ENCODE measurements around the gene TMEM135. TPM values are rescaled to one million over a fixed set of nuclear protein-coding genes. Genes with fewer than 3 reads are reported as not detected.
A peak's percentile ranks its signal among the peaks of the same experiment; 100 is the strongest.
"Not testable (repeated sequence)": the region's sequence is repeated elsewhere in the genome, so short reads cannot be mapped to it uniquely, and the experiment has no call there.

The TMEM135 gene
- total and polyA plus RNA-seq, 12 donors = 3.4 to 28.6 (median 16.9) TPM

DNA sequence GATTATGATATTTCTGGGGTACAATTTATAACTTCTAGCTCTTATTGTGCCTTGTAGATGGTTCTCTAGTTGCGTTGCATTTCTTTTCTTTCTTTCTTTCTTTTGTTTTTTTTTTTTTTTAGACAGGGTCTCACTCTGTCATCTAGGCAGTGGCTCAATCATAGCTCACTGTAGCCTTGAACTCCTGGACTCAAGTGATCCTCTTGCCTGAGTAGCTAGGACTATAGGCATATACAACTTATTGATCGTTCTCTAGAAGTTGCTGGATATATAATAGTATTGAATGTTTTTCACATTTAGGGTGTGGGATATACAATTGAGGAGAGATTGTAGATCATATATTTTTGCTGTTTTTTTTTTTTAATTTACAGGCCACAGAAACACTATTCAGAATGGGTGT is 119.2 kb downstream of the TMEM135 start:
- ATAC-seq = no peak
- Histone ChIP-seq H3K4me3 (no peak overlapping the region), H3K9me3 (no peaks in the 10 kb centered on the region), H3K36me3 (no peaks in the 10 kb centered on the region), H3K27ac (no peak overlapping the region), H3K4me1 (peaks cover 0 to 18% (median 0%) of the 10 kb centered on the region in 9 donors), H3K27me3 (no peaks in the 10 kb centered on the region)
- intact Hi-C loops (cut with DNase I) = no loop called here
- DNase-seq = no peak
- 98 to 99% methylated on average over 2 of the region's 2 CpGs for WGBS, 2 donors
- TF ChIP-seq, protein P1, sequence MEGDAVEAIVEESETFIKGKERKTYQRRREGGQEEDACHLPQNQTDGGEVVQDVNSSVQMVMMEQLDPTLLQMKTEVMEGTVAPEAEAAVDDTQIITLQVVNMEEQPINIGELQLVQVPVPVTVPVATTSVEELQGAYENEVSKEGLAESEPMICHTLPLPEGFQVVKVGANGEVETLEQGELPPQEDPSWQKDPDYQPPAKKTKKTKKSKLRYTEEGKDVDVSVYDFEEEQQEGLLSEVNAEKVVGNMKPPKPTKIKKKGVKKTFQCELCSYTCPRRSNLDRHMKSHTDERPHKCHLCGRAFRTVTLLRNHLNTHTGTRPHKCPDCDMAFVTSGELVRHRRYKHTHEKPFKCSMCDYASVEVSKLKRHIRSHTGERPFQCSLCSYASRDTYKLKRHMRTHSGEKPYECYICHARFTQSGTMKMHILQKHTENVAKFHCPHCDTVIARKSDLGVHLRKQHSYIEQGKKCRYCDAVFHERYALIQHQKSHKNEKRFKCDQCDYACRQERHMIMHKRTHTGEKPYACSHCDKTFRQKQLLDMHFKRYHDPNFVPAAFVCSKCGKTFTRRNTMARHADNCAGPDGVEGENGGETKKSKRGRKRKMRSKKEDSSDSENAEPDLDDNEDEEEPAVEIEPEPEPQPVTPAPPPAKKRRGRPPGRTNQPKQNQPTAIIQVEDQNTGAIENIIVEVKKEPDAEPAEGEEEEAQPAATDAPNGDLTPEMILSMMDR (IDR thresholded peaks at IDR 0.05) = no peak

DNA sequence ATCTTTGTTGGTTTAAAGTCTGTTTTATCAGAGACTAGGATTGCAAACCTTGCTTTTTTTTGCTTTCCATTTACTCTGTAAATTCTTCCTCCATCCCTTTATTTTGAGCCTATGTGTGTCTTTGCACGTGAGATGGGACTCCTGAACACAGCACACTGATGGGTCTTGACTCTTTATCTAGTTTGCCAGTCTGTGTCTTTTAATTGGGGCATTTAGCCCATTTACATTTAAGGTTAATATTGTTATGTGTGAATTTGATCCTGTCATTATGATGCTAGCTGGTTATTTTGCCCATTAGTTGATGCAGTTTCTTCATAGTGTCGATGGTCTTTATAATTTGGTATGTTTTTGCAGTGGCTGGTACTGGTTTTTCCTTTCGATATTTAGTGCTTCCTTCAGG is 131.3 kb downstream of the TMEM135 start:
- H3K4me3 ChIP-seq; ATAC-seq; H3K36me3 ChIP-seq; H3K27ac ChIP-seq; intact Hi-C loops (cut with DNase I); DNase-seq; H3K27me3 ChIP-seq: not testable (repeated sequence)
- H3K9me3 ChIP-seq = peaks cover 0 to 39% (median 15%) of the 10 kb centered on the region in 11 donors
- peaks cover 0 to 14% (median 10%) of the 10 kb centered on the region in 9 donors for H3K4me1 ChIP-seq
- WGBS, 2 donors = 95 to 97% methylated on average over 3 of the region's 3 CpGs

DNA sequence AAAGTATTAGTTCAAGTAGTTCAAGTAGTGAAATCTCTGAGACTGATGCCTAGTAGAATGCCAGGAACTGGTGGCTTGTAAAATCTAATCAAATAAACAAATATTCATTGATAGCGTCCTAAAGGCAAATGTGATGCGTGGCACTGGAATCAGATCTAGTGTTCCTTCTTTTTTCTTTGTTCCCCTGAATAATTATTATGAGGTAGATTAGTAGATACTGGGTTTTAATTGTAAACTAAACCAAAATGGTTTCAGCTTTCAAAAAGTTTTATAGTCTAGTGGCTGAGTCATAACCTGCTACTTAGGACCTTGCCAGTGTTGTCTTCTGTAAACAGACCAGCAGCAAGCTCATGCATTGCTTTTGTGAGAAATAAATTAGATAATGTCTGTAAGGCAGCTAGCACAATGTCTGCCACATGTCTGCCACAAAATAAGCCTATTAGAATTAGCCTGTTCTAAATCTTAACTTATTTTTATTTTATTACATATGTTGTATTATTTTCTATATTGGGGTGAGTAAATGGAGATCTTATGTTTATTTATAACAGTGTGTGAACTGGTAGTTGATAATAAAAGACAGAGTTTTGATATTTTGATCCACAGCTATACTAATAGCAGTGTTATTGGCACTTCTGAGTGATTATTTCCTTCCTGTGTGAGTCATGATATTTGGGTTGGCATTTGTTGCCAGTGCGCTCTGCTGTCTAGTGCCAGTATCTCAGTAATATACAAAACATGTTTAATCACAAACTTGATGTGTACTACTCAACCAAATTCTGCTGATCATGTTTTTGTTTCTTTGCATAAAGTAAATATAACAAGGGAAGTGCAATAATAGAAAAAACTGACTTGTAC is 135.7 kb downstream of the TMEM135 start:
- 89 to 92% methylated on average over 3 of the region's 3 CpGs for WGBS, 2 donors
- Histone ChIP-seq H3K27me3 (no peaks in the 10 kb centered on the region), H3K36me3 (peaks cover 0 to 8% (median 0%) of the 10 kb centered on the region in 9 donors), H3K9me3 (peaks cover 0 to 18% (median 11%) of the 10 kb centered on the region in 11 donors), H3K27ac (no peak overlapping the region), H3K4me1 (peaks cover 0 to 25% (median 11%) of the 10 kb centered on the region in 9 donors), H3K4me3 (no peak overlapping the region)
- intact Hi-C loops (cut with DNase I) = no loop called here
- peak in 2 of 8 donors; percentile 22 to 41 for ATAC-seq
- DNase-seq = no peak
- TF ChIP-seq, protein P1 (IDR thresholded peaks at IDR 0.05) = no peak

DNA sequence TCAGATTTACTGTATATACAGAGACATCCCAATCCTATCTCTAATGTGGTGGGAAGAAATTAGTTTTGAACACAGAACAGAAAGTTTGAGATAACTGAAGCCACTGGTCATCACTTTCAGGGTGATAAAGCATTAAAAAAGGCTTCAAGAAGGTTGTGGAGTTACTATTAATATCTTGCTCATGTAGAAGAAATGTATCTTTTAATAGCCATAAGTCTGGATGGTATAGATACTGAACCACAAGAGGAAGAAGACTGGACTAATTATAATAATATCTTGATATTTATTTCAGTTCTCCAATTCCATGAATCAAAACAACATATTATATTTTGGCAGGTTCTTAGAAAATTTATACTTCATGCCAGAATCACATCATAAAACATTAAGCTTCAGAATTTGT is 137.1 kb downstream of the TMEM135 start:
- peaks cover 0 to 25% (median 11%) of the 10 kb centered on the region in 9 donors for H3K4me1 ChIP-seq
- peaks cover 0 to 13% (median 0%) of the 10 kb centered on the region in 11 donors for H3K9me3 ChIP-seq
- TF ChIP-seq, protein P1 (IDR thresholded peaks at IDR 0.05) = no peak
- no peak for ATAC-seq
- no peak for DNase-seq
- no peak overlapping the region for H3K4me3 ChIP-seq
- intact Hi-C loops (cut with DNase I) = no loop called here
- H3K36me3 ChIP-seq = peaks cover 0 to 13% (median 0%) of the 10 kb centered on the region in 9 donors
- no peak overlapping the region for H3K27ac ChIP-seq
- no peaks in the 10 kb centered on the region for H3K27me3 ChIP-seq

DNA sequence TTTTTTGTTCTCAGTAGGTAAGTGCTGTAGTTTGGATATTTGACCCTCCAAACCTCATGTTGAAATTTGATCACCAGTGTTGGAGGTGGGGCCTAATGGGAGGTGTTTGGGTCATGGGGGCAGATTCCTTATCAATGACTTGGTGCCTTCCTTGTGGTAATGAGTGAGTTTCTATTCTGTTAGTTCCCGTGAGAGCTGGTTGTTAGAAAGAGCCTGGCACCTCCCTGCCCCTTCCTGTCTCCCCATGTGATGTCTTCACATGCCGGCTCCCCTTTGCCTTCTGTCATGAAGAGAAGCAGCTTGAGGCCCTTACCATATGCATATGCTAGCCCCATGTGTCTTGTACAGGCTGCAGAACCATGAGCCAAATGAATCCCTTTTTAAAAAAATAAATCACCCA is 138.3 kb downstream of the TMEM135 start:
- ATAC-seq (no peak), DNase-seq (no peak)
- peaks cover 0 to 33% (median 11%) of the 10 kb centered on the region in 9 donors for H3K4me1 ChIP-seq
- TF ChIP-seq, protein P1 (IDR thresholded peaks at IDR 0.05) = no peak
- 92% methylated on average over 2 of the region's 2 CpGs for WGBS, 2 donors
- intact Hi-C loops (cut with DNase I) = no loop called here
- no peaks in the 10 kb centered on the region for H3K27me3 ChIP-seq
- no peak overlapping the region for H3K4me3 ChIP-seq
- peaks cover 0 to 13% (median 0%) of the 10 kb centered on the region in 9 donors for H3K36me3 ChIP-seq
- H3K27ac ChIP-seq = no peak overlapping the region
- peaks cover 0 to 13% (median 0%) of the 10 kb centered on the region in 11 donors for H3K9me3 ChIP-seq
